Gastrocnemius medialis (tissue), 4 donors: Measurements from ENCODE around the gene CT45A8. TPM values are rescaled to one million over a fixed set of nuclear protein-coding genes. Genes with fewer than 3 reads are reported as not detected.
"Not testable (repeated sequence)": the region's sequence is repeated elsewhere in the genome, so short reads cannot be mapped to it uniquely, and the experiment has no call there.

ENCODE experiments used
- ATAC-seq, 2 donors: fragments of 150-250 bp; one replicate each; pipeline ENCODE4 v1.9.1; 2016
- DNase-seq, 2 donors: peaks; one replicate each; pipeline ENCODE4 v3.0.0-alpha.2; 2019
- H3K27ac ChIP-seq, 4 donors: fragments of 200-600 bp; sonication (generic); 1 replicate in 1 of 4; 2 replicates in 3 of 4; pipeline ENCODE4 v1.5.1; 2016 to 2018; ENCODE audit warnings: mild to moderate bottlenecking in 2 of 4, moderate library complexity in 1 of 4
- H3K27me3 ChIP-seq, 3 donors: fragments of 200-600 bp; sonication (generic) in 2 of 3; 1 replicate in 1 of 3; 2 replicates in 2 of 3; pipeline versions ENCODE4 v1.5.1 to v1.6.0; 2016 to 2019; ENCODE audit warnings: mild to moderate bottlenecking in 1 of 3, moderate library complexity in 1 of 3
- H3K36me3 ChIP-seq, 2 donors: fragments of 200-600 bp; sonication (generic) in 1 of 2; one replicate each; pipeline ENCODE4 v1.5.1; 2017 to 2018
- H3K4me1 ChIP-seq, 2 donors: fragments of 200-600 bp; sonication (generic) in 1 of 2; one replicate each; pipeline ENCODE4 v1.5.1; 2016 to 2017; ENCODE audit warnings: mild to moderate bottlenecking in 2 of 2
- H3K4me3 ChIP-seq, 4 donors: fragments of 200-600 bp; sonication (generic) in 3 of 4; 1 replicate in 1 of 4; 2 replicates in 3 of 4; pipeline ENCODE4 v1.5.1; 2016 to 2019; ENCODE audit warnings: mild to moderate bottlenecking in 2 of 4
- H3K9me3 ChIP-seq, 3 donors: fragments of 200-600 bp; sonication (generic) in 2 of 3; 1 replicate in 1 of 3; 2 replicates in 2 of 3; pipeline ENCODE4 v1.5.1; 2016 to 2019
- POLR2A ChIP-seq, 2 donors: fragments of 450-650 bp; IDR thresholded peaks; one replicate each; pipeline ENCODE4 v1.6.1; 2017; ENCODE audit warnings: antibody characterized with exemption in 2 of 2, mild to moderate bottlenecking in 2 of 2, moderate library complexity in 2 of 2
- in situ Hi-C, 4 donors: fragments of 200-750 bp; cut with MboI; loops; one replicate each; pipeline versions ENCODE4 v1.15.0 to v1.8.0; 2017; ENCODE audit warnings: low sequenced_read_pairs in 4 of 4
- intact Hi-C: fragments of 100-400 bp; cut with DNase I; formaldehyde crosslinking; loops from one replicate; pipeline ENCODE4 v1.15.1; 2023; ENCODE audit warnings: low total_unique reads
- total RNA-seq, 4 donors: library from RNA; depleted of rRNA; stranded (reverse); fragments of >200 nt; gene quantifications; one replicate each; pipeline versions ENCODE4 v1.1.0 to v1.2.3, GENCODE V29; 2016
- TF ChIP-seq, protein P1 (sequence below), 5 experiments: fragments of 450-650 bp in 3 of 5; fragments of 200-600 bp in 2 of 5; sonication (generic) in 2 of 5; IDR thresholded peaks in 4 of 5; conservative IDR thresholded peaks in 1 of 5; 1 replicate in 4 of 5; 2 replicates in 1 of 5; pipeline ENCODE4 v1.5.1; 2016 to 2019; ENCODE audit warnings: antibody characterized with exemption in 5 of 5, mild to moderate bottlenecking in 3 of 5, moderate library complexity in 3 of 5

Gene CT45A8, protein sequence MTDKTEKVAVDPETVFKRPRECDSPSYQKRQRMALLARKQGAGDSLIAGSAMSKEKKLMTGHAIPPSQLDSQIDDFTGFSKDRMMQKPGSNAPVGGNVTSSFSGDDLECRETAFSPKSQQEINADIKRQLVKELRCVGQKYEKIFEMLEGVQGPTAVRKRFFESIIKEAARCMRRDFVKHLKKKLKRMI
- not detected for total RNA-seq

DNA sequence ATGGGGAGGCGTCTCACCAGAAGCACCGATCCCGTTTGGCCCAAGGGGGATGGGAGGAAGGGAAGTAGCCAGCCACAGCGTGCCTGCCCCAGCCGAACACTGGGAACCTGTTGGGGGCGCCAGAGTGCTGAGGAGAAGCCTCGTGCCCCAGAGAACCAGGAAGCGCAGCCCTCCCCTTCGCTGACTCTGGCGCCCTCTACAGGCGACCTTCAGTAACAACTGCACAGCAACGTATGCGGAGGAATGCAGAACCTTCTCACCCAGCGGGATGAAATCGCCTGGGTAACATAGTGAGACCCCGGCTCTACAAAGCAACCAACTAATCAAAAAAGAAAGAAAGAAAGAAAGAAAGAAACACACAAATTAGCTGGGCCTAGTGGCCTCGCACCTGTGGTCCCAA, at the start of gene CT45A8:
TSS of gene CT45A8 (minus strand) at position 101 of the 400 bp plus-strand sequence. CDS start 3,755 bp downstream, outside the sequence.
- ATAC-seq, in situ Hi-C loops, H3K36me3 ChIP-seq, H3K9me3 ChIP-seq, H3K4me3 ChIP-seq, H3K27me3 ChIP-seq, H3K4me1 ChIP-seq, H3K27ac ChIP-seq, intact Hi-C loops, DNase-seq: not testable (repeated sequence)

DNA sequence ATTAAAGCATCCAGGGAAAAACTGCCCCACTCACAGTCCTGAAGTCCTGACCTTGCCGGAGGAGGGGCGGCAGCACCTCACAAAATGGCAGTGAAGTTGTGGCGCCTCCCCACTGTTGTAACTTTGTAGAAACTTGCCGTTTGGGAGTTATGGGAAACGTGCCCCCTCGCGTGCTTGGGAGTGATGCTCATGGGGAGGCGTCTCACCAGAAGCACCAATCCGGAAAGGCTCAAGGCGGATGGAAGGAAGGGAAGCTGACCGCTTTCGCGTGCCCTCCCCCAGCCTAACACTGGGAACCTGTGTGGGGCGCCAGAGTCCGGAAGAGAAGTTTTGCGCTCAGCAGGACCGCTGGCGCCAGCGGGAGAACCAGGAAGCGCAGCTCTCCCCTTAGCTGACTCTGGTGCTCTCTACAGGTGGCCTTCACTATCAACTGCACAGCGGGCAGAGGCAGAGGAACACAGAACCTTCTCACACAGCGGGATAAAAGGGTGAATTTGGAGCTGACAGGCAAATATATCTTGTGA, 39.0 kb upstream of the CT45A8 start, which contains the start of the genes CT45A10 and SAGE1:
TSS of gene CT45A10 (minus strand) at position 151 of the 524 bp plus-strand sequence. CDS start 8,100 bp downstream, outside the sequence.
TSS of gene SAGE1 (plus strand) at position 423 of the 524 bp plus-strand sequence. CDS start 2,527 bp downstream, outside the sequence.
- no peak for ATAC-seq
- H3K36me3 ChIP-seq: no peaks in the 10 kb centered on the region
- H3K27ac ChIP-seq: no peak within 1 kb of the TSS
- no peak for DNase-seq
- no peaks in the 10 kb centered on the region for H3K9me3 ChIP-seq
- no peak within 1 kb of the TSS for H3K4me3 ChIP-seq
- TF ChIP-seq, protein P1, sequence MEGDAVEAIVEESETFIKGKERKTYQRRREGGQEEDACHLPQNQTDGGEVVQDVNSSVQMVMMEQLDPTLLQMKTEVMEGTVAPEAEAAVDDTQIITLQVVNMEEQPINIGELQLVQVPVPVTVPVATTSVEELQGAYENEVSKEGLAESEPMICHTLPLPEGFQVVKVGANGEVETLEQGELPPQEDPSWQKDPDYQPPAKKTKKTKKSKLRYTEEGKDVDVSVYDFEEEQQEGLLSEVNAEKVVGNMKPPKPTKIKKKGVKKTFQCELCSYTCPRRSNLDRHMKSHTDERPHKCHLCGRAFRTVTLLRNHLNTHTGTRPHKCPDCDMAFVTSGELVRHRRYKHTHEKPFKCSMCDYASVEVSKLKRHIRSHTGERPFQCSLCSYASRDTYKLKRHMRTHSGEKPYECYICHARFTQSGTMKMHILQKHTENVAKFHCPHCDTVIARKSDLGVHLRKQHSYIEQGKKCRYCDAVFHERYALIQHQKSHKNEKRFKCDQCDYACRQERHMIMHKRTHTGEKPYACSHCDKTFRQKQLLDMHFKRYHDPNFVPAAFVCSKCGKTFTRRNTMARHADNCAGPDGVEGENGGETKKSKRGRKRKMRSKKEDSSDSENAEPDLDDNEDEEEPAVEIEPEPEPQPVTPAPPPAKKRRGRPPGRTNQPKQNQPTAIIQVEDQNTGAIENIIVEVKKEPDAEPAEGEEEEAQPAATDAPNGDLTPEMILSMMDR (IDR thresholded peaks at IDR 0.05 in 4 of 5, conservative IDR thresholded peaks at IDR 0.05 in 1 of 5): no peak
- TF ChIP-seq POLR2A (IDR thresholded peaks at IDR 0.05): no peak
- no peaks in the 10 kb centered on the region for H3K4me1 ChIP-seq
- H3K27me3 ChIP-seq: no peaks in the 10 kb centered on the region
- intact Hi-C loops: no loop called here
- in situ Hi-C loops: no loop called here

DNA sequence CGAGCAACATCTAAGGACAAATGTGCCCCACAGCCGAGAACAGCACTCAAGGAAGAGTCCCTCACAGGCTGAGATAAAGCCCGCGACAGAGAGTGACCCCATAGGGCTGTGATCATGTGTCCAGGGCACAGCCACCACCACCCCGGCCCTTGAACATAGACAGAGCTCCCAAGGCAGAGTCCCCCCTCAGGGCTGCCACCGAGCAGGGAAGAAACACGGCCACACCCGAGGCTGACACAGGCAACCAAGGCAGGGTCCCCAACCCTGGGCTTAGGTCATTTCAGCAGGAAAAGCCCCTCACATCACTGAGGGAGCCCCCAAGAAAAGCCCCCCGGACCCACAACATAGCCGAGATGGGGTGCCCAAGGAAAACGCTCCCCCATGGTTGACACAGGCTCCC, 38.4 kb upstream of the CT45A8 start:
- no peak for TF ChIP-seq POLR2A (IDR thresholded peaks at IDR 0.05)
- TF ChIP-seq, protein P1 (IDR thresholded peaks at IDR 0.05 in 4 of 5, conservative IDR thresholded peaks at IDR 0.05 in 1 of 5): no peak
- ATAC-seq (no peak), DNase-seq (no peak)
- H3K4me3 ChIP-seq: no peak overlapping the region
- in situ Hi-C loops (no loop called here), intact Hi-C loops (no loop called here)
- H3K4me1 ChIP-seq: no peaks in the 10 kb centered on the region
- no peaks in the 10 kb centered on the region for H3K9me3 ChIP-seq
- no peaks in the 10 kb centered on the region for H3K27me3 ChIP-seq
- H3K27ac ChIP-seq: no peak overlapping the region
- H3K36me3 ChIP-seq: no peaks in the 10 kb centered on the region

DNA sequence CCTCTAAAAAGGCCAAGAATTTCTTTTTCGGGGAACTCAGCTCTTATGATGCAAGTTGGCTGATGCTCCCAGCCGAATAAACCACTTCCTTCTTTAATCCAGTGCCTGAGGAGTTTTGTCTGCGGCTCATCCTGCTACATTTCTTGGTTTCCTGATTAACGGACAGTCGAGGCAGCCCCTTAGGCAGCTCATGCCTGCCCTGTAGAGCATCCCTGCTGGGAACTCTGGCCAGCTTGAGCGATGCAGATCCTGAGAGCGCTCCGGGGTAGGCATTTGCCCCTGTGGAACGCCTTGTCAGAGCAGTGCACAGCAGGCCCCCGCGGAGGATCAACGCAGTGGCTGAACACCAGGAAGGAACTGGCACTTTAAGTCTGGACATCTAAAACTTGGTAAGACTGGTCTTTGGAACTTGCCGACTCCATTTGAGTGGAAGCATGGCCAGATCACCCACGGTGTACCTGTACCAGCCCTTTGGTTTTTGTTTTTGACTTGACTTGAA, 35.8 kb upstream of the CT45A8 start:
- no peak for TF ChIP-seq POLR2A (IDR thresholded peaks at IDR 0.05)
- no peak for DNase-seq
- H3K9me3 ChIP-seq: no peaks in the 10 kb centered on the region
- no peak overlapping the region for H3K4me3 ChIP-seq
- in situ Hi-C loops: no loop called here
- H3K27ac ChIP-seq: no peak overlapping the region
- no peaks in the 10 kb centered on the region for H3K36me3 ChIP-seq
- intact Hi-C loops: no loop called here
- H3K4me1 ChIP-seq: no peaks in the 10 kb centered on the region
- H3K27me3 ChIP-seq: no peaks in the 10 kb centered on the region
- ATAC-seq: no peak

DNA sequence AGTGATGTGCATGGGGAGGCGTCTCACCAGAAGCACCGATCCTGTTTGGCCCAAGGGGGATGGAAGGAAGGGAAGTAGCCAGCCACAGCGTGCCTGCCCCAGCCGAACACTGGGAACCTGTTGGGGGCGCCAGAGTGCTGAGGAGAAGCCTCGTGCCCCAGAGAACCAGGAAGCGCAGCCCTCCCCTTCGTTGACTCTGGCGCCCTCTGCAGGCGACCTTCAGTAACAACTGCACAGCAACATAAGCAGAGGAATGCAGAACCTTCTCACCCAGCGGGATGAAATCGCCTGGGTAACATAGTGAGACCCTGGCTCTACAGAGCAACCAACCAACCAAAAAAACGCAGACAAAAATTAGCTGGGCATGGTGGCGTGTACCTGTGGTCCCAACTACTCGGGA, 34.6 kb upstream of the CT45A8 start:
- intact Hi-C loops, H3K27me3 ChIP-seq, H3K4me1 ChIP-seq, H3K9me3 ChIP-seq, ATAC-seq, H3K27ac ChIP-seq, in situ Hi-C loops, H3K4me3 ChIP-seq, H3K36me3 ChIP-seq, DNase-seq: not testable (repeated sequence)

DNA sequence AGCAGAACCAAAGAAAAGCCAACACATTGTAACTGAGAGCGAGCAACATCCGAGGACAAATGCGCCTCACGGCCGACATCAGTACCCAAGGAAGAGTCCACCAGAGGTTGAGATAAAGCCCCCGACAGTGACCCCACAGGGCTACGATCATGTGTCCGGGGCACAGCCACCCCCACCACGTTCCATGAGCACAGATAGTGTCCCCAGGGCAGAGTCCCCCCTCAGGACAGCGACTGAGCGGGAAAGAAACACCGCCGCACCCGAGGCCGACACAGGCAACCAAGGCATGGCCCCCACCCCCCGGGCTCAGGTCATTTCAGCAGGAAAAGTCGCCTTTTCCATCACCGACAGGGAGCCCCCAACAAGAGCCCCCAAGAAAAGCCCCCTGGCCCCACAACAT, 33.9 kb upstream of the CT45A8 start:
- in situ Hi-C loops, H3K36me3 ChIP-seq, intact Hi-C loops: not testable (repeated sequence)

DNA sequence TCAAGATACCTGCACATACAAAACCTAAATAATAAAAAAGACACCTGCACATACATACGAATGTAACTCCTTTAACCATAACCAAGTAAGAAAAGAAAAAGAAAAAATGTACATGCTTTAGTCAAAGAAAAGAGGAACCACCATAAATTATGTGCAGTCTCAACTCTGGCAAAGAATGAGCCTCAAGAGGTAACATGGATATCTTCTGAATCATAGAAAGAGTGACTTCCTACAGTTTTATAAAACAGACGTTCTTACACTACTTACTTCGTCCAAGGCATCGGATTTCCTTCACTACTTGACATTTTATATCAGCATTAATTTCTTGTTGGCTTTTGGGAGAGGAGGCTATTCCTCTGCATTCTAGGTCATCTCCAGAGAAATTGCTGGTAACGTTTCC, 28.4 kb upstream of the CT45A8 start:
- H3K4me3 ChIP-seq, intact Hi-C loops, H3K36me3 ChIP-seq, H3K27ac ChIP-seq, H3K9me3 ChIP-seq, DNase-seq, ATAC-seq, H3K27me3 ChIP-seq, H3K4me1 ChIP-seq, in situ Hi-C loops: not testable (repeated sequence)

More for the DNA sequence above, 33.9 kb upstream of the CT45A8 start:
- not testable (repeated sequence) for DNase-seq, H3K9me3 ChIP-seq, ATAC-seq, H3K27ac ChIP-seq, H3K27me3 ChIP-seq, H3K4me3 ChIP-seq, H3K4me1 ChIP-seq

DNA sequence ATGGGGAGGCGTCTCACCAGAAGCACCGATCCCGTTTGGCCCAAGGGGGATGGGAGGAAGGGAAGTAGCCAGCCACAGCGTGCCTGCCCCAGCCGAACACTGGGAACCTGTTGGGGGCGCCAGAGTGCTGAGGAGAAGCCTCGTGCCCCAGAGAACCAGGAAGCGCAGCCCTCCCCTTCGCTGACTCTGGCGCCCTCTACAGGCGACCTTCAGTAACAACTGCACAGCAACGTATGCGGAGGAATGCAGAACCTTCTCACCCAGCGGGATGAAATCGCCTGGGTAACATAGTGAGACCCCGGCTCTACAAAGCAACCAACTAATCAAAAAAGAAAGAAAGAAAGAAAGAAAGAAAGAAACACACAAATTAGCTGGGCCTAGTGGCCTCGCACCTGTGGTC, 17.4 kb upstream of the CT45A8 start, which contains the start of gene CT45A9:
TSS of gene CT45A9 (minus strand) at position 101 of the 400 bp plus-strand sequence. CDS start 3,751 bp downstream, outside the sequence.
- H3K27ac ChIP-seq, ATAC-seq, H3K27me3 ChIP-seq, intact Hi-C loops, H3K9me3 ChIP-seq, H3K4me1 ChIP-seq, H3K4me3 ChIP-seq, DNase-seq, H3K36me3 ChIP-seq, in situ Hi-C loops: not testable (repeated sequence)

DNA sequence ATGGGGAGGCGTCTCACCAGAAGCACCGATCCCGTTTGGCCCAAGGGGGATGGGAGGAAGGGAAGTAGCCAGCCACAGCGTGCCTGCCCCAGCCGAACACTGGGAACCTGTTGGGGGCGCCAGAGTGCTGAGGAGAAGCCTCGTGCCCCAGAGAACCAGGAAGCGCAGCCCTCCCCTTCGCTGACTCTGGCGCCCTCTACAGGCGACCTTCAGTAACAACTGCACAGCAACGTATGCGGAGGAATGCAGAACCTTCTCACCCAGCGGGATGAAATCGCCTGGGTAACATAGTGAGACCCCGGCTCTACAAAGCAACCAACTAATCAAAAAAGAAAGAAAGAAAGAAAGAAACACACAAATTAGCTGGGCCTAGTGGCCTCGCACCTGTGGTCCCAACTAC, 17.2 kb downstream of the CT45A8 start, which contains the start of gene CT45A7:
TSS of gene CT45A7 (minus strand) at position 101 of the 400 bp plus-strand sequence. CDS start 3,747 bp downstream, outside the sequence.
- H3K9me3 ChIP-seq, in situ Hi-C loops, H3K27me3 ChIP-seq, H3K4me1 ChIP-seq, H3K36me3 ChIP-seq, H3K4me3 ChIP-seq, intact Hi-C loops, ATAC-seq, DNase-seq, H3K27ac ChIP-seq: not testable (repeated sequence)

DNA sequence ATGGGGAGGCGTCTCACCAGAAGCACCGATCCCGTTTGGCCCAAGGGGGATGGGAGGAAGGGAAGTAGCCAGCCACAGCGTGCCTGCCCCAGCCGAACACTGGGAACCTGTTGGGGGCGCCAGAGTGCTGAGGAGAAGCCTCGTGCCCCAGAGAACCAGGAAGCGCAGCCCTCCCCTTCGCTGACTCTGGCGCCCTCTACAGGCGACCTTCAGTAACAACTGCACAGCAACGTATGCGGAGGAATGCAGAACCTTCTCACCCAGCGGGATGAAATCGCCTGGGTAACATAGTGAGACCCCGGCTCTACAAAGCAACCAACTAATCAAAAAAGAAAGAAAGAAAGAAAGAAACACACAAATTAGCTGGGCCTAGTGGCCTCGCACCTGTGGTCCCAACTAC, 34.4 kb downstream of the CT45A8 start, which contains the start of gene CT45A2:
TSS of gene CT45A2 (minus strand) at position 101 of the 400 bp plus-strand sequence. CDS start 3,747 bp downstream, outside the sequence.
- H3K36me3 ChIP-seq, intact Hi-C loops, H3K9me3 ChIP-seq, H3K27ac ChIP-seq, ATAC-seq, H3K27me3 ChIP-seq, DNase-seq, H3K4me3 ChIP-seq, H3K4me1 ChIP-seq, in situ Hi-C loops: not testable (repeated sequence)
